ENCODE results near the gene GUCD1. TPM values are rescaled to one million over a fixed set of nuclear protein-coding genes. Genes with fewer than 3 reads are reported as not detected.

Gene GUCD1
- total and polyA plus RNA-seq, 2 of the 13 experiments (the other 11 are each of a cell fraction or from before 2014, with no cell fraction given) = 128 to 245 TPM

DNA sequence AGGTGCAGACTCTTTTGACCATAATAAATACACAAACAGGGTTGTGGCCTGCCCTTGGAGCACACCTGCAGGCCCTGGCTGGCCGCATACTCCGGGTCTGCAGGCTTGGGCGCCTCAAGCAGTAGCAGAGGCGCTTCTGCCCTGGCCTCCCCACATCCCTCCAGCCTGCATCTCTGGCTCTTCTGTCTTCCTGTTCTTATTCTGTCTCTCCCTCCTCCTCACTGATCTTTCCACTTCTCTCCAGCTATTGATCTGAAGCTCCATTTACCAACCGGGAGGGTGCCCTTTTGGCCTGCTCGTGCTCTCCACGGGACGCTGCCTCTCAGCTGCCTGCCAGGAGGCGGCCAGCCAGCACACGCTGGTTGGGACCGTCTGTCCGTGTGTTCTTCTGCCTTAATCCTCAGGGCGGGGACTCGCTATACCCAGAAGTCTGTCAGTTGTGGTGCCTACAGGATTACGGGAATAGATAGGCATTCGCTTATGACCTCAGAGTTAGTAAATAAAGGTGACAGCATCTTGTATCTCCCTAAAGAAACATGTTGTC lies 54.6 kb downstream of the GUCD1 start (continued):
- no peak for TF ChIP-seq SALL2 (CRISPR knock-in tag; IDR thresholded peaks at IDR 0.05)
- no peak for TF ChIP-seq FIP1L1 (IDR thresholded peaks at IDR 0.05; ENCODE audit: borderline replicate concordance, insufficient read depth, low read depth, low read length)
- TF ChIP-seq, protein P1, sequence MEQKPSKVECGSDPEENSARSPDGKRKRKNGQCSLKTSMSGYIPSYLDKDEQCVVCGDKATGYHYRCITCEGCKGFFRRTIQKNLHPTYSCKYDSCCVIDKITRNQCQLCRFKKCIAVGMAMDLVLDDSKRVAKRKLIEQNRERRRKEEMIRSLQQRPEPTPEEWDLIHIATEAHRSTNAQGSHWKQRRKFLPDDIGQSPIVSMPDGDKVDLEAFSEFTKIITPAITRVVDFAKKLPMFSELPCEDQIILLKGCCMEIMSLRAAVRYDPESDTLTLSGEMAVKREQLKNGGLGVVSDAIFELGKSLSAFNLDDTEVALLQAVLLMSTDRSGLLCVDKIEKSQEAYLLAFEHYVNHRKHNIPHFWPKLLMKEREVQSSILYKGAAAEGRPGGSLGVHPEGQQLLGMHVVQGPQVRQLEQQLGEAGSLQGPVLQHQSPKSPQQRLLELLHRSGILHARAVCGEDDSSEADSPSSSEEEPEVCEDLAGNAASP (CRISPR knock-in tag; IDR thresholded peaks at IDR 0.05; ENCODE audit: borderline replicate concordance) = 0 out of 2 replicates have a peak, but pooled peaks have one; percentile 17
- TF ChIP-seq ZNF354B (CRISPR knock-in tag; IDR thresholded peaks at IDR 0.05) = no peak
- no peak for TF ChIP-seq LCORL (IDR thresholded peaks at IDR 0.05)
- 0 out of 2 replicates have a peak, but pooled peaks have one; percentile 36 for TF ChIP-seq LCORL (CRISPR knock-in tag; IDR thresholded peaks at IDR 0.05)
- TF ChIP-seq ZNF672 (CRISPR knock-in tag; IDR thresholded peaks at IDR 0.05) = no peak
- TF ChIP-seq FOXA3 (CRISPR knock-in tag; IDR thresholded peaks at IDR 0.05) = peak; percentile 20; the same call in 1 of the 2 replicates
- TF ChIP-seq, protein P2, sequence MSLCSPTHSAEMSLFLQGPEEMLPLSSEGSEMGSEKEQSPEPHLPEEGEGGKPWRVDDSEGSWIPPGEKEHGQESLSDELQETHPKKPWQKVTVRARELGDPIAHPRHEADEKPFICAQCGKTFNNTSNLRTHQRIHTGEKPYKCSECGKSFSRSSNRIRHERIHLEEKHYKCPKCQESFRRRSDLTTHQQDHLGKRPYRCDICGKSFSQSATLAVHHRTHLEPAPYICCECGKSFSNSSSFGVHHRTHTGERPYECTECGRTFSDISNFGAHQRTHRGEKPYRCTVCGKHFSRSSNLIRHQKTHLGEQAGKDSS (CRISPR knock-in tag; IDR thresholded peaks at IDR 0.05; ENCODE audit: borderline replicate concordance, low read depth) = no peak
- TF ChIP-seq, protein P3, sequence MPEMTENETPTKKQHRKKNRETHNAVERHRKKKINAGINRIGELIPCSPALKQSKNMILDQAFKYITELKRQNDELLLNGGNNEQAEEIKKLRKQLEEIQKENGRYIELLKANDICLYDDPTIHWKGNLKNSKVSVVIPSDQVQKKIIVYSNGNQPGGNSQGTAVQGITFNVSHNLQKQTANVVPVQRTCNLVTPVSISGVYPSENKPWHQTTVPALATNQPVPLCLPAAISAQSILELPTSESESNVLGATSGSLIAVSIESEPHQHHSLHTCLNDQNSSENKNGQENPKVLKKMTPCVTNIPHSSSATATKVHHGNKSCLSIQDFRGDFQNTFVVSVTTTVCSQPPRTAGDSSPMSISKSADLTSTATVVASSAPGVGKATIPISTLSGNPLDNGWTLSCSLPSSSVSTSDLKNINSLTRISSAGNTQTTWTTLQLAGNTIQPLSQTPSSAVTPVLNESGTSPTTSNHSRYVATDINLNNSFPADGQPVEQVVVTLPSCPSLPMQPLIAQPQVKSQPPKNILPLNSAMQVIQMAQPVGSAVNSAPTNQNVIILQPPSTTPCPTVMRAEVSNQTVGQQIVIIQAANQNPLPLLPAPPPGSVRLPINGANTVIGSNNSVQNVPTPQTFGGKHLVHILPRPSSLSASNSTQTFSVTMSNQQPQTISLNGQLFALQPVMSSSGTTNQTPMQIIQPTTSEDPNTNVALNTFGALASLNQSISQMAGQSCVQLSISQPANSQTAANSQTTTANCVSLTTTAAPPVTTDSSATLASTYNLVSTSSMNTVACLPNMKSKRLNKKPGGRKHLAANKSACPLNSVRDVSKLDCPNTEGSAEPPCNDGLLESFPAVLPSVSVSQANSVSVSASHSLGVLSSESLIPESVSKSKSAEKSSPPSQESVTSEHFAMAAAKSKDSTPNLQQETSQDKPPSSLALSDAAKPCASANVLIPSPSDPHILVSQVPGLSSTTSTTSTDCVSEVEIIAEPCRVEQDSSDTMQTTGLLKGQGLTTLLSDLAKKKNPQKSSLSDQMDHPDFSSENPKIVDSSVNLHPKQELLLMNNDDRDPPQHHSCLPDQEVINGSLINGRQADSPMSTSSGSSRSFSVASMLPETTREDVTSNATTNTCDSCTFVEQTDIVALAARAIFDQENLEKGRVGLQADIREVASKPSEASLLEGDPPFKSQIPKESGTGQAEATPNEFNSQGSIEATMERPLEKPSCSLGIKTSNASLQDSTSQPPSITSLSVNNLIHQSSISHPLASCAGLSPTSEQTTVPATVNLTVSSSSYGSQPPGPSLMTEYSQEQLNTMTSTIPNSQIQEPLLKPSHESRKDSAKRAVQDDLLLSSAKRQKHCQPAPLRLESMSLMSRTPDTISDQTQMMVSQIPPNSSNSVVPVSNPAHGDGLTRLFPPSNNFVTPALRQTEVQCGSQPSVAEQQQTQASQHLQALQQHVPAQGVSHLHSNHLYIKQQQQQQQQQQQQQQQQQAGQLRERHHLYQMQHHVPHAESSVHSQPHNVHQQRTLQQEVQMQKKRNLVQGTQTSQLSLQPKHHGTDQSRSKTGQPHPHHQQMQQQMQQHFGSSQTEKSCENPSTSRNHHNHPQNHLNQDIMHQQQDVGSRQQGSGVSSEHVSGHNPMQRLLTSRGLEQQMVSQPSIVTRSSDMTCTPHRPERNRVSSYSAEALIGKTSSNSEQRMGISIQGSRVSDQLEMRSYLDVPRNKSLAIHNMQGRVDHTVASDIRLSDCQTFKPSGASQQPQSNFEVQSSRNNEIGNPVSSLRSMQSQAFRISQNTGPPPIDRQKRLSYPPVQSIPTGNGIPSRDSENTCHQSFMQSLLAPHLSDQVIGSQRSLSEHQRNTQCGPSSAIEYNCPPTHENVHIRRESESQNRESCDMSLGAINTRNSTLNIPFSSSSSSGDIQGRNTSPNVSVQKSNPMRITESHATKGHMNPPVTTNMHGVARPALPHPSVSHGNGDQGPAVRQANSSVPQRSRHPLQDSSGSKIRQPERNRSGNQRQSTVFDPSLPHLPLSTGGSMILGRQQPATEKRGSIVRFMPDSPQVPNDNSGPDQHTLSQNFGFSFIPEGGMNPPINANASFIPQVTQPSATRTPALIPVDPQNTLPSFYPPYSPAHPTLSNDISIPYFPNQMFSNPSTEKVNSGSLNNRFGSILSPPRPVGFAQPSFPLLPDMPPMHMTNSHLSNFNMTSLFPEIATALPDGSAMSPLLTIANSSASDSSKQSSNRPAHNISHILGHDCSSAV (CRISPR knock-in tag; IDR thresholded peaks at IDR 0.05; ENCODE audit: borderline replicate concordance) = no peak
- TF ChIP-seq ZNF644 (CRISPR knock-in tag; IDR thresholded peaks at IDR 0.05; ENCODE audit: low read depth) = no peak
- TF ChIP-seq HOXA3 (CRISPR knock-in tag; IDR thresholded peaks at IDR 0.05) = peak; percentile 24; the same call in 1 of the 2 replicates
- peak; percentile 56; the same call in 1 of the 2 replicates for TF ChIP-seq GATAD2A (CRISPR knock-in tag; IDR thresholded peaks at IDR 0.05)
- TF ChIP-seq, protein P4, sequence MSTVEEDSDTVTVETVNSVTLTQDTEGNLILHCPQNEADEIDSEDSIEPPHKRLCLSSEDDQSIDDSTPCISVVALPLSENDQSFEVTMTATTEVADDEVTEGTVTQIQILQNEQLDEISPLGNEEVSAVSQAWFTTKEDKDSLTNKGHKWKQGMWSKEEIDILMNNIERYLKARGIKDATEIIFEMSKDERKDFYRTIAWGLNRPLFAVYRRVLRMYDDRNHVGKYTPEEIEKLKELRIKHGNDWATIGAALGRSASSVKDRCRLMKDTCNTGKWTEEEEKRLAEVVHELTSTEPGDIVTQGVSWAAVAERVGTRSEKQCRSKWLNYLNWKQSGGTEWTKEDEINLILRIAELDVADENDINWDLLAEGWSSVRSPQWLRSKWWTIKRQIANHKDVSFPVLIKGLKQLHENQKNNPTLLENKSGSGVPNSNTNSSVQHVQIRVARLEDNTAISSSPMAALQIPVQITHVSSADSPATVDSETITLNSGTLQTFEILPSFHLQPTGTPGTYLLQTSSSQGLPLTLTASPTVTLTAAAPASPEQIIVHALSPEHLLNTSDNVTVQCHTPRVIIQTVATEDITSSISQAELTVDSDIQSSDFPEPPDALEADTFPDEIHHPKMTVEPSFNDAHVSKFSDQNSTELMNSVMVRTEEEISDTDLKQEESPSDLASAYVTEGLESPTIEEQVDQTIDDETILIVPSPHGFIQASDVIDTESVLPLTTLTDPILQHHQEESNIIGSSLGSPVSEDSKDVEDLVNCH (CRISPR knock-in tag; IDR thresholded peaks at IDR 0.05) = no peak
- TF ChIP-seq KDM6A (CRISPR knock-in tag; IDR thresholded peaks at IDR 0.05; ENCODE audit: low read depth) = no peak
- TF ChIP-seq, protein P5, sequence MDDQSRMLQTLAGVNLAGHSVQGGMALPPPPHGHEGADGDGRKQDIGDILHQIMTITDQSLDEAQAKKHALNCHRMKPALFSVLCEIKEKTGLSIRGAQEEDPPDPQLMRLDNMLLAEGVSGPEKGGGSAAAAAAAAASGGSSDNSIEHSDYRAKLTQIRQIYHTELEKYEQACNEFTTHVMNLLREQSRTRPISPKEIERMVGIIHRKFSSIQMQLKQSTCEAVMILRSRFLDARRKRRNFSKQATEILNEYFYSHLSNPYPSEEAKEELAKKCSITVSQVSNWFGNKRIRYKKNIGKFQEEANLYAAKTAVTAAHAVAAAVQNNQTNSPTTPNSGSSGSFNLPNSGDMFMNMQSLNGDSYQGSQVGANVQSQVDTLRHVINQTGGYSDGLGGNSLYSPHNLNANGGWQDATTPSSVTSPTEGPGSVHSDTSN (CRISPR knock-in tag; IDR thresholded peaks at IDR 0.05; ENCODE audit: borderline replicate concordance) = no peak
